Glutamatergic neuron (in vitro differentiated cells): ENCODE data around the gene CEND1. TPM values are rescaled to one million over a fixed set of nuclear protein-coding genes. Genes with fewer than 3 reads are reported as not detected.

Experiments
- DNase-seq: peaks from one replicate; pipeline ENCODE4 v3.0.0; 2022
- H3K27ac Mint-ChIP-seq: one replicate; pipeline ENCODE4 v1.8.0; 2020; ENCODE audit warnings: mild to moderate bottlenecking, mixed read lengths, inconsistent platforms; ENCODE audit not compliant: unreplicated experiment
- H3K27me3 Mint-ChIP-seq: one replicate; pipeline ENCODE4 v1.8.0; 2020; ENCODE audit warnings: mild to moderate bottlenecking, moderate library complexity, mixed read lengths, inconsistent platforms; ENCODE audit not compliant: unreplicated experiment
- H3K36me3 Mint-ChIP-seq: one replicate; pipeline ENCODE4 v1.8.0; 2020; ENCODE audit warnings: mild to moderate bottlenecking, mixed read lengths, inconsistent platforms; ENCODE audit not compliant: unreplicated experiment
- H3K4me1 Mint-ChIP-seq: one replicate; pipeline ENCODE4 v1.8.0; 2020; ENCODE audit warnings: mild to moderate bottlenecking, low read depth, mixed read lengths, inconsistent platforms; ENCODE audit not compliant: unreplicated experiment
- H3K4me3 Mint-ChIP-seq: one replicate; pipeline ENCODE4 v1.8.0; 2020; ENCODE audit warnings: mild to moderate bottlenecking, mixed read lengths, inconsistent platforms; ENCODE audit not compliant: unreplicated experiment
- H3K9me3 Mint-ChIP-seq: one replicate; pipeline ENCODE4 v1.8.0; 2020; ENCODE audit warnings: mild to moderate bottlenecking, moderate library complexity, mixed read lengths, inconsistent platforms; ENCODE audit not compliant: unreplicated experiment
- total RNA-seq: library from RNA; stranded (reverse); fragmentation: NEBNext Ultra II Directional; extraction: Animal tissue kit (Norgen Biotek cat#: 25700); gene quantifications from one replicate; pipeline ENCODE4 v1.2.1, GENCODE V29; 2021; ENCODE audit not compliant: unreplicated experiment
- TF ChIP-seq, protein P1 (sequence below): fragments of 200-600 bp; sonication (generic); IDR thresholded peaks from one replicate; pipeline ENCODE4 v1.5.0; 2021; ENCODE audit not compliant: partially characterized antibody, unreplicated experiment

CEND1 gene
- total RNA-seq, 1 donor from 2014 or later, result 58.7 TPM

DNA sequence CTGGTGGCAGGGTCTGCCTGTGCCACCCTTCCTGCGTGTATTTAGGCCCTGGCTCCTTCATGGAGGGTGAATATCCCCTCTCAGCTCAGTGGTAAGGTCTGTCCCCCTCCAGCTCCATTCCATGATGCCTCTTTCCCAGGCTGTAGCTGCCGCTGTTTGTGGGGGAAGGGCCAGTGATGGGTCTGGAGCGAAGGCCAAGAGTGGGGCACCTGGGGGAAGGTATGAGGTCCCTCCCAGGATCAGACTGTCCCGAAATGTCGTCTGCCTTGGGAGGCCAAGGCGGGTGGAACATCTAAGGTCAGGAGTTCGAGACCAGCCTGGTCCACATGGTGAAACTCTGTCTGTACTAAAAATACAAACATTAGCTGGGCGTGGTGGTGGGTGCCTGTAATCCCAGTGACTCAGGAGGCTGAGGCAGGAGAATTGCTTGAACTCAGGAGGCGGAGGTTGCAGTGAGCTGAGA is 44.0 kb upstream of the CEND1 start:
- Mint-ChIP-seq H3K27me3 (peaks cover 19% of the 10 kb centered on the region), H3K4me3 (peak overlapping the region; percentile 92), H3K9me3 (peaks cover 11% of the 10 kb centered on the region), H3K36me3 (no peaks in the 10 kb centered on the region), H3K27ac (peak overlapping the region; percentile 92), H3K4me1 (peaks cover 6% of the 10 kb centered on the region)
- TF ChIP-seq, protein P1, sequence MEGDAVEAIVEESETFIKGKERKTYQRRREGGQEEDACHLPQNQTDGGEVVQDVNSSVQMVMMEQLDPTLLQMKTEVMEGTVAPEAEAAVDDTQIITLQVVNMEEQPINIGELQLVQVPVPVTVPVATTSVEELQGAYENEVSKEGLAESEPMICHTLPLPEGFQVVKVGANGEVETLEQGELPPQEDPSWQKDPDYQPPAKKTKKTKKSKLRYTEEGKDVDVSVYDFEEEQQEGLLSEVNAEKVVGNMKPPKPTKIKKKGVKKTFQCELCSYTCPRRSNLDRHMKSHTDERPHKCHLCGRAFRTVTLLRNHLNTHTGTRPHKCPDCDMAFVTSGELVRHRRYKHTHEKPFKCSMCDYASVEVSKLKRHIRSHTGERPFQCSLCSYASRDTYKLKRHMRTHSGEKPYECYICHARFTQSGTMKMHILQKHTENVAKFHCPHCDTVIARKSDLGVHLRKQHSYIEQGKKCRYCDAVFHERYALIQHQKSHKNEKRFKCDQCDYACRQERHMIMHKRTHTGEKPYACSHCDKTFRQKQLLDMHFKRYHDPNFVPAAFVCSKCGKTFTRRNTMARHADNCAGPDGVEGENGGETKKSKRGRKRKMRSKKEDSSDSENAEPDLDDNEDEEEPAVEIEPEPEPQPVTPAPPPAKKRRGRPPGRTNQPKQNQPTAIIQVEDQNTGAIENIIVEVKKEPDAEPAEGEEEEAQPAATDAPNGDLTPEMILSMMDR, result no peak
- no peak for DNase-seq

DNA sequence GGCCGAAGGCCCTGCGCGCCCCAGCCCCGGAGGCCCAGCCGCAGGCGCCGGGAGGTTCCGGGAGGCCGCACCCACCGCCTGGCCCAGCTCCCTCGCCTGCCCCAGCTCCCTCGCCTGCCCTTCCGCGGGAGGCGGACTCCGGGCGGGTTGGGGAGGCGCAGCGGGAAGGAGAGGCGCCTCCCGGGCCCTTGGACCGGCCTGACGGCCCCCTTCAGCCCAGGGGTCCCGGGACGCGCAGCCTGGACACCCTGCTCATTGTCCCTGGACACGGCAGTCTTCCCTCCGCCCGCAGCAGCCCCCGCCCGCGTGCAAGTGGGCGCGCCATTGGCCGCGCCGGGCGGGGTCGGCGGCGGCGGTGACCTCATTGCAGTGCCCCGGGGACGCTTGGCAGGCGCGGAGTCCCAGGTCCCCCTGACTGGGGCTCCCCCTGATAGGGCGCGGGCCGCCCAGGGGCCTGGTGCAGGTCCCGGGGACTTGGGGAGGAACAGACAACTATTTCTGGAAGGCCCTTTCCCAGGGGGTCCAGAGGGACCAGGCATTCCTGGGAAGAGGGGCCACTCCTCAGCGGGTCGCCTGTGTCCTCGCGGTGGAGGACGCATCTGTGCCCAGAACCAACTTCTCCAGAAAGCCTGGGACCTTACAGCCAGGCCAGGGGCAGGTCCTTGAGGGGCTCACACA is 43.4 kb upstream of the CEND1 start:
- Mint-ChIP-seq H3K27me3 (peaks cover 14% of the 10 kb centered on the region), H3K4me3 (peak overlapping the region; percentile 92), H3K9me3 (peaks cover 7% of the 10 kb centered on the region), H3K36me3 (no peaks in the 10 kb centered on the region), H3K4me1 (peaks cover 5% of the 10 kb centered on the region), H3K27ac (peak overlapping the region; percentile 92)
- TF ChIP-seq, protein P1, result no peak
- peak; percentile 85 for DNase-seq

DNA sequence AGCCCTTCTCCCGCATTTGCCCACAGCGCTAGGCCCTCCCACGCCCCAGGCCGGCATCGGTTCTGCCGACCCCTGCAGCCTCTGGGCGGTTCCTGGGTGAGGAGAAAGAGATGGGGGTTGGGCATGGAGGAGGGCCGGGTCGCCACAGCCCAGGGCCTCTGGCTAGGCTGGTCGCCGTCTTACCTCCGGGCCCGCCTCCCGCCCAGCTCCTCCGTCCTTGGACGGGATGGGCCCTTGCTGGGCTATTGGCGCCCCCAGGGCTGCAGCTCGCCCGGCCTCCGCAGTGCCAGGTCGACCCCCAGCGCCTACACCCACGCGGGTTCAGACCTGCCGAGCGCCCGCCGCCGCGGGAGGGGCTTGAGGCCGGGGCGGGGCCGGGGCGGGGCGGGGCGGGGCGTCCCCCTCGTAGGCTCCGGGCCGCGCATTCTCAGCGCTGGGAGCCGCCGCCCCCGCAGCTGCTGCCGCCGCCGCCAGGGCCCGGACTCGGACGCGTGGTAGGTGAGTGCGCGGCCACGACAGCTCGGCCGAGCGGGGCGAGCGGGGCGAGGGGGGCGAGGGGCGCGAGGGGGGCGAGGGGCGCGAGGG is 42.7 kb upstream of the CEND1 start, which contains the start of gene CD151:
Gene CD151, plus strand, starts transcription at position 424 of the 585 bp plus-strand sequence. CDS start 3,118 bp downstream, outside the sequence.
- peak within 1 kb of the TSS; percentile 92 for H3K27ac Mint-ChIP-seq

DNA sequence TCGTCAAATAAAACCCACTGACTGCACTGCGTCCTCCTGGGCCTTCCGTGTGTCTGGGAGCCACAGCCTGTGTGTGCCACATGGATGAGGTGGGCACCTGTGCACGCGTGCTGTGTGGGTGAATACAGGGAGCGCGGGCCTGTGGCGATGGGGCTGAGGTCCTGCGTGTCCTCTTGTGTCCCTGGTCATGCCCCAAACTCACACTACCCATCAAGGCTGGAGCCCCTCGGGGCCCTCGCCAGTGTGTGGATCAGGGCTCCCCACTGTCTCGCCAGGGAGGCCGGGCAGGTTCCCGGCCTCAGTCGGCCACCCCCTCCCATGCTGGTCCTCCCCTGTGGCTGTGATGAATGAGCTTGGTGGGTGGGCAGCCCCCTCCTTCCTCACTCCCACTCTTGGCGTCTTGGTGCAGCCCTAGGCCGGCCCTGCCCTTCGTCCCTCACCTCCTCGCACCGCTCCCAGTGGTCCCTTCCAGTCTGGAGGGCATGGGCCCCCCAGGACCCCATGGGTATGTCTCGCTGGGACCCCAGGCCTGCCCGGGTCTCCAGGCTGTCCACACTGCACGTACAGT is 42.2 kb upstream of the CEND1 start:
- peaks cover 14% of the 10 kb centered on the region for H3K27me3 Mint-ChIP-seq
- peak overlapping the region; percentile 90 for H3K27ac Mint-ChIP-seq
- no peaks in the 10 kb centered on the region for H3K36me3 Mint-ChIP-seq
- no peak for DNase-seq
- peaks cover 7% of the 10 kb centered on the region for H3K9me3 Mint-ChIP-seq
- H3K4me1 Mint-ChIP-seq, result peaks cover 11% of the 10 kb centered on the region
- H3K4me3 Mint-ChIP-seq, result peak overlapping the region; percentile 88
- TF ChIP-seq, protein P1, result no peak

More for the DNA sequence above, 42.7 kb upstream of the CEND1 start, which contains the start of gene CD151:
- H3K4me3 Mint-ChIP-seq, result peak within 1 kb of the TSS; percentile 92
- TF ChIP-seq, protein P1, result no peak
- H3K9me3 Mint-ChIP-seq, result peaks cover 7% of the 10 kb centered on the region
- H3K27me3 Mint-ChIP-seq, result peaks cover 13% of the 10 kb centered on the region
- H3K4me1 Mint-ChIP-seq, result peaks cover 11% of the 10 kb centered on the region
- no peaks in the 10 kb centered on the region for H3K36me3 Mint-ChIP-seq
- DNase-seq, result peak; percentile 80
